Activated CD4-positive, alpha-beta T cell treated with anti-CD3 and anti-CD28 coated beads, Interleukin-2, amount 50 U/mL, for 4 hours (primary cell): ENCODE measurements around the gene CSNK1G2.

Experiments
- DNase-seq, 2 experiments: peaks; one replicate each; pipeline ENCODE4 v3.0.0-alpha.2; 2020

Gene CSNK1G2

DNA sequence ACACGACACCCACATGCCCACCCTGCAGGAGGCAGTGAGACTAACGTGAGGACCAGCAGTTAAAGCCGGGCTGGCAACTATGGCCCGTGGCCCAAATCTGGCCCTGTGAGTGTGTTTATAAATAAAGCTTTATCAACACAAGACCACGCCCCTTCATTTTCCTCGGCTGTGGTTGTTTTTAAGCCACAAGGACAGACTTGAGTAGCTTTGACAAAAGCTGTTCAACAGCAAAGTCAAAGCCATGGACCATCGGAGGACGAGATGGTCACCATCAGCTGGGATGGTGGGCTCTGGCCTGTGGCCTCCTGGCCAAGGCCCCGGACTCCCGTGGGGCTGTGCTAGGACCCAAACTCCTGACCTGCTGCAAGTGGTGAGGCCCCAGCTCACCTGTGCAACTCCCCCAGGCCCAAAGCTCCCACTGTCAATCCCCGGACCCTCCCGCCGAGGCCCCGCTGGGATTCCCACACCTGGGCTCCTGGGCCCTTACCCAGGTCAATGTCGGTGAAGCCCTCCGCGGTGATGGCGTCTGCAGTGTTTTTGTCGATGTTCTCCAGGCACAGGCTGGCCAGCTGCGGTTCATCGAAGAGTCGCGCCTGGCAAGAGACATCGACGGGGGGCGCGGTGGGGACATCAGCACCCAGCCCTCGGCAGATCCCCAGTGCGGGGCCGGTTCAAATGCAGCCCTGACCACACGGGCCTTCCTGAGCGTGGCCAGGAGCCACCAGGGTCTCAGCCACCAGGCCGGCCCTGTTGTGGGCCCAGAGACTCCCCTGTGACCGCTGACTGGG is 49.5 kb downstream of the CSNK1G2 start:
- no peak for DNase-seq

DNA sequence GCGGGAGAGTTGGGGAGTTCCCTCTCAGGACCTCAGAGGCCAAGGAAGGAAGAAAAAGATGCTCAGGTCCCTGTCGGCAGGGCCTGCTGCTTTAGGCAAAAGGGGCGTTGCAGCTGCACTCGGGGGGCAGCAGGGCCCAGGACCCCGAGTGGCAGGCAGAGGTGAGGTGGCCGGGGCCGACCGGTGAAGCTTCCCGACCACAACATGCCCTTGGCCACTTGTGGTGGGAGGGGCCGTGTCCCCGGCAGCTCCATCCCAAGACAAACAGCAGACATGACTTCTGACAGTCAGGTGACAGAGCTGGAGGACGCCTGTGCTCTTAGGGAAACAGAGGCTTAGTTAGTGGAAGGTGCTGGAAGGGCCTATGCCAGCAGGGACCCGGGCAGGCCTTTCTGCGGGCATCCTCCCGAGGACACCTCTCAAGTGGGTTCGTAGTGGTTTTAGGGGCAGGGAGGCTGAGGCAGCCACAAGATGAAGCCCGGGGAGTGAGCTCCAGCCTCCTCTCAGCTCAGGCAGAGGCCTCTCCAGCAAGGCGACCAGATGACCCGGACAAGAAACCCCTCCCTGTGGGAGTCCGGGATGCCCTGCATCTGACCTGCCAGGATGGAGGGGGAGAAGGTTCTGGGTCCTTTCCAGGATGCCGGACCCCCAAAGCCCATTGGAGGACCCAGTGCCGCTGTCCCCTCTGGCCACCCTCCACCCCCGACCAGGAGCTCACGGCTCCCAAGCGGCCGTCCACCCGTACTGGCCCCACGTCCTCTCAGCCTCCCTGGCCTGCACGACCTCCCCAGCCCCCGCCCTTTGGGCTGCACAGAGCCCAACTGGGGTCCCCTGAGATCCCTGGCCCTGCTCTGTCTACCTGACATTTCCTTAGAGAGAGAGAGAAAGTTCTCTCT is 50.3 kb downstream of the CSNK1G2 start:
- DNase-seq, result no peak

DNA sequence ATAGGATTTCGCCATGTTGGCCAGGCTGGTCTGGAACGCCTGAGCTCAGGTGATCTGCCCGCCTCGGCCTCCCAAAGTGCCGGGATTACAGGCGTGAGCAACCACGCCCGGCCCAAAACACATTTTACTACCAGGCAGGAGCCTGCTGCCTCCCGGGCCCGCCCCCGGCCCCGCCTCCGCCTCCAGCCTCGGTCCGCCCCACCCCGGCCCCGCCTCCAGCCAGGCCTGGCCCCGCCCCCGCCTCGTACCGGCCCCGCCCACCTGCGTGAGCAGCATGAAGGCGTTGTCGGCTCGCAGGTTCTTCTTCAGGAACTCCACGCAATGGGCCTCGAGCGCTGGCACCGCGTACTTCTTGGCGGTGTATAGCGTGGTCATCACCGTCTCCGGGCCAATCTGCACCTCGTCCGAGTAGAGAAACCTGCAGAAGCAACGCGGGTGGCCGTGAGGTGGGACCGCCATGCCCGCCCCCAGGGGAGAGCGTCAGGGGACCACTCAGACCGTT is 51.8 kb downstream of the CSNK1G2 start:
- DNase-seq, result no peak

DNA sequence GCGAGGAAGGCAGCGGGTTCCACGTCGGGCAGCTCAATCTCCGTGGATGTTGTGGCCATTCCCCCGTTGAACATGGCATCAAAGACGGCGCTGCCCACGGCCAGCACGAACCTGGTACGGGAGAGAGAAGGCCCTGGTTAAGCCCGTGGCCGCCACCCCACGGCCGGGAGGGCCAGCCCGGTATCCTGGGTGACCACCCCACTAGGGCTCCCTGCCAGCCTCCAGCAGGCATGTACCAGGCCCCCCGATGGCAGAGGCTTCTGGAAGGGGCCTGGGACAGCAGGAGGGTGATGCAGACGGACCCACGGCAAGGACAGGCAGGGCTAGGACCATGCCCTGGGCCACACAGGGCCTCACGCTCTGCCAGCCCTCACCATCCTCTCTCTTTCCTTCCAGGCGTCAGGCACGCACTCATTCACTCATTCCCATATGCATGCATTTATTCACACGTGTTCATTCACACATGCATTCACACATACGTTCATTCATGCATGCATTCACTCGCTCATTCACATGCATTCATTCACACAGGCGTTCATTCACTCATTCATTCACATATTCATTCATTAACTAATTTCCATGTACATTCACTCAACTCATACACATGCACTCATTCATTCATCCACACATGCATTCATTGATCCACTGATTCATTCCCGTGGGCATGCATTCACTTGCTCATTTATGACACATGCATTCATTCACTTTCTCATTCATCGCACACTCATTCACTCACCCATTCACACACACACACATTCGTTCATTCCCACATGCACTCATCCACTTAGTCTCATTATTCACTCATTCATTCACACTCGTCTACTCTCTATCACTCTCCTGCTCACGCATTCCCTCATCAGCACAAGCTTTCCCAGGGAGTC is 56.6 kb downstream of the CSNK1G2 start:
- no peak for DNase-seq

DNA sequence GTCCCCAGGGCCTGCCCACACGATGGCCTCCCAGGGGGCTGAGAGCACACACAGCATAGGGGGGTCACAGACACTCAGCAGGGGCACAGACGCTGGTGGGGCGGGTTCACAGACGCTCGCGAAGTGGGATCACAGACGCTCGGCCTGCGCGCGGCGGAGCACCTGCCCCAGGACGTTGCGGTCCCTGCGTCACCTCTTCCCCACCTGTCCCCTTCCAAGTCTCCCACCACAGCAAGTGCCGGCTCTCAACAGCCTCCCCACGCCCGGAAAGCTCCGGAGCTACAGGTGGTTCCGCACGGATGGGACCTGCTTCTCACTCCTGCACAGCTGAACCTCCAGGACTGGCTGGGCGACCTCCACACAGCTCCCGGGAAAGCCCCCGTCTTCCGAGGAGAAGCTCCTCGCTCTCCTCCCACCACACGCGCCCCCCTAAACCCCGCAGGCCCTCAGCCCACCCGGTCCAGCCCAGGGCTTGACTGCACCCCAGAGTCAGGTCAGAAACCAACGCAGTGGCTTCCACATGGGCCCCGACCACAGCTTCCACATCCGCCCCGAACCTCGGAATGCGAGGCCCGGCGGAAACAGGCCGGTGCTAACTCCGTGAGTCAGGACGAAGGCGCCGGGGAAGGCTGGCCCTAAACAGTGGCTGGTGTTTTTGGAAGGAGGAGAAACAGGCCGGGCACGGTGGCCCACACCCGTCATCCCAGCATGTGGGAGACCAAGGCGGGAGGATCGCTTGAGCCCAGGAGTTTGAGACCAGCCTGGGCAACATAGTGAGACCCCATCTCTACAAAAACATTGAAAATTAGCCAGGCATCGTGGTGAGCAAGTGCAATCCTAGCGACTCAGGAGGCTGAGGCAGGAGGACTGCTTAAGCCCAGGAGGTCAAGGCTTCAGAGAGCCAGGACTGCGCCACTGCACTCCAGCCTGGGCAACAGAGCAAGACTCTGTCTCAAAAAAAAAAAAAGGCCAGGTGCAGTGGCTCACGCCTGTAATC is 58.0 kb downstream of the CSNK1G2 start:
- no peak for DNase-seq

DNA sequence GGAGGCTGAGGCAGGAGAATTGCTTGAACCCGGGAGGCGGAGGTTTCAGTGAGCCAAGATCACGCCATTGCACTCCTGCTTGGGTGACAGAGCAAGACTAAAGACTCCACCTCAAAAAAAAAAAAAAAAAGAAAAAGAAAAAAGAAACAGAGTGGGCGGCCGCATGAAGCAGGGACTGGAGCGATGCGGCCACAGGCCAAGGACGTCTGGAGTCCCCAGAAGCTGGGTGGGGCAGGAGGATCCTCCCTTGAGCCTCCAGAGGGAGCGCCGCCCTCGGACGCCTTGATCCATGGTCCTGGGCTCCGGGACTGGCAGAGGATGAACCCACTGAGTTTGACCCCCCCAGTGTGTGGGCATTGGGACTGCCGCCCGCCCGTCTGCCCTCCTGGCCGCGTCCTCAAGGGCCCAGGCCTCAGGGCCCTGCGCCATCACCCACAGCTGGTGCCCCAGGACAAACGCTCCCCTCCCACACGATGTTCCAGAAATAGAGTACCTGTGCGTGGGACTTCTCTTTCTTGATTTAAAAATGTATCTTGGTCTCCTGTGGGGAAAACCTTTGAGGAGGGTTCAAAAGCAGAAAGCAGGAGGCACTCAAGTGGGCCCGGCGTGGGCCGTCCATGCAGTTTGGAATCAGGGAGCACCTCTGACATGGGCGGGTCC is 59.0 kb downstream of the CSNK1G2 start:
- no peak for DNase-seq

DNA sequence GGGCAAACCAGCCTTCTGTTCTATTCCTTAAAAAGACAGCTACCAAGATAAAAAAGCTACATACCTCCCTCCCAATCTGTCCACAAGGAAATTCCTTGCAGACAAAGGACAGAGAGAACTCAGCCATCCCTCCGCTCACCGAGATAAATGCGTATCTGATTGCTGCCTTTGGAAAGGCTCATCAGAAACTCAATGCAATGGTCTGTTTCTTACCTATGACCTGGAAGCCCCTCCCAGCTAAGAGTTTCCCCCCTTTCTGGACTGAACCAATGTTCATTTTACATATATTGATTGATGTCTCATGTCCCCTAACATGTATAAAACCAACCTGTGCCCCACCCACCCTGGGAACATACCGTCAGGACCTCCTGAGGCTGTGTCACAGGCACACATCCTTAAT is 62.9 kb downstream of the CSNK1G2 start:
- DNase-seq, result no peak

DNA sequence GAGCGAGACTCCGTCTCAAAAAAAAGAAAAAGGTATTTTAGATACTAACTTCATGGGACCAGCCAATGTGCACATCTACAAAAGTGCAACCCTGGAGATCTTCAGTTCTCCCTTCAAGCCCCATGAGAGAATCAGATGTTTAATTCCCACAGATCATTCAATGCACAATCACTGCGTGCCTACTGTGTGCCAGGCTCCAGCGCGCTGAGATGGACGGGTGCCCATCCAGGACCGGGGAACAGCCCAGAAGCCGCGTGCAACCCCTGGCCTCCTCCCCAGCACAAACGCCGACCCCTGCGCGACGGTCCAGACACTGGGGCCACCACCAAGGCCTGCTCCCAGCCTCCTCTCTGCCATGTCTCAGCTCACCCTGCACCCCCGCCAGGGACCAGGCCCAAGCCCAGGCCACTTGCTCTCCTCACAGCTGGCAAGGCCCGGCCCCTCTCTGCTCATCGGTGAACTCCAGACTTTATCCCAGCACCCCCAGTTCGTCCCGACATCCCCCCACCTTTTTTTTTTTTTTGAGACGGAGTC is 69.2 kb downstream of the CSNK1G2 start:
- DNase-seq, result no peak

DNA sequence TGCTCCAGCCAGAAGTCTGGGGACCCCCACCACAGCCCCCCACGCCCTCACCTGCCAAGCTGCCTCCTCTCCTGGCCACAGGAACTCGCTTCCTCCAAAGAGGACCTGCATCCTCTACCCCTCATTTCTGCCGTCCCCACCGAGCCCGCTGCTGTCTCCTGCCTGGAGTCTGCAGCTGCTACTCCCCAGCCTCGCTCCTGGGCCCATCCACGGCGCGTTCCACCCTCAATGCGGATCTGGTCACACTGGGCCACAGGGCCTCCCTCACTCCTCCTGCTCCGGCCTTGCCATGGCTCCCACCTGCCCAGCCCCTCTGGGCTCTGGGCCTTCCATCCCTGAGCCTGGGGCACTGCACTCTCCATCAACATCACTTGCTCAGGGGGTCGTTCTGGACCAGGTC is 70.2 kb downstream of the CSNK1G2 start:
- DNase-seq, result no peak

DNA sequence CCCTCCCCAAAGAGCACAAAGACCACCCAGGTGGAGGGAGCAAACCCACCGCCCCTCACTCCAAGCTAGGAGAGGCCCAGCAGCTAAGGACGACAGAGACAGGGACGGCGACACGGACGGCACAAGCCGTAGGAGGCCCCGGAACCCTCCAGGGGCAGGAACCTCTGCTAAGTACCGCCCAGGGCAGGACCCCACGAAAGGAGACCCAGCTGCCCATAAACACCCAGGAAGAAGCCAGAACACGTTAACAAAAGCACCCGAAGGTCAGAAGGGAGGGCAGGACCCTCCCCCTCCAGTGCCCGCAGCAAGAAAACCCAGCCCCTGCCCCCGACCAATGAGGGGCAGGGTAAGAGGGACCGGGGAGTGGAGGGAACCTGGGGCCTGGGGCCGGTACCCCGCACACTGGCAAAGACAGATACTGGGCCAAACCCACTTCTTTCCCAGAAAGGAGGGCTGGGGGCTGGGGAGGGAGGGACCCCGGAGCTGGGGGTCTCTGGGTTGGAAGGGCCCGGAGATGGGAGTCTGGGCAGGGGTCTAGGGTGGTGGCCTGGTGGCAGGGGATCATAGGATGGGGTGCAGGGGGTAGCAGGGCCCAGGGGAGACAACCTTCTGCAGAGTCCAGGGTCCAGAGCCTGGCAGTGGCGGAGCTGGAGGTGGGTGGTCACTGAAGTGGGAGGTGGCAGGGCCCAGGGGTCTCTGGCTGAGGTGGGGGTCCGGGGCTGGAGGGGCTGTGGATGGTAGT is 72.1 kb downstream of the CSNK1G2 start:
- DNase-seq, result no peak

DNA sequence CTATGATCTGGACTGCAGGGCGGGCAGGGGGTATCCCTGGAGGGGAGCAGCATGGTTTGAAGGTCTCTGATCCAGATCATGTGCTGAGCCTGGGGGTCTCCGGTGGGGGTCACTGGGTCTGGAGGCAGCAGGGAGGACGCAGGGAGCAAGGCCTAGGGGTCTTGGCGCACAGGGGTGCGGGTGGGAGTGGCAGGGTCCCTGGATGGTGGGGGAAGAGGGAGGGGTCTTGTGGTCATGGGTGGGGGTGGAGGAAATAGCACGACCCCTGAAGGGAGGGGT is 72.7 kb downstream of the CSNK1G2 start:
- DNase-seq, result no peak

DNA sequence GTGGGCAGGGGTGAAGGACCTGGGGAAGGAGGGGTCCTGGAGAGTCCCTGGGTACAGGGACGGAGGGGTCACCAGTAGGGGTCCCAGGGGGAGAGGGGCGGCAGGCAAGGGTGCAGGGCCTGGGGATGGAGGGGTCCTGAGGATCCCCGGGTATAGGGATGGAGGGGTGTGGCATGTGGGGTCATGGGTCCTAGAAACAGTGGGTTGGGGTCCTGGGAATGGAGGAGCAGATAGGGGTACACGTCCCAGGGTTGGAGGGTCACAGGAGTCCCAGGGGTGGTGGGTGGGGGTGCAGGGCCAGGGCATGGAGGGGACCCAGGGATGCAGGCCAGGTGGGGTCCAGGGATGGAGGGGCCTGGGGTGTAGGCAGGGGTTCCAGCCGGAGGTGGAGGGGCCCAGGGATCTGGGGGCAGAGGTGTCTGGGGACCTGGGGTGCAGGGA is 73.2 kb downstream of the CSNK1G2 start:
- DNase-seq, result no peak

DNA sequence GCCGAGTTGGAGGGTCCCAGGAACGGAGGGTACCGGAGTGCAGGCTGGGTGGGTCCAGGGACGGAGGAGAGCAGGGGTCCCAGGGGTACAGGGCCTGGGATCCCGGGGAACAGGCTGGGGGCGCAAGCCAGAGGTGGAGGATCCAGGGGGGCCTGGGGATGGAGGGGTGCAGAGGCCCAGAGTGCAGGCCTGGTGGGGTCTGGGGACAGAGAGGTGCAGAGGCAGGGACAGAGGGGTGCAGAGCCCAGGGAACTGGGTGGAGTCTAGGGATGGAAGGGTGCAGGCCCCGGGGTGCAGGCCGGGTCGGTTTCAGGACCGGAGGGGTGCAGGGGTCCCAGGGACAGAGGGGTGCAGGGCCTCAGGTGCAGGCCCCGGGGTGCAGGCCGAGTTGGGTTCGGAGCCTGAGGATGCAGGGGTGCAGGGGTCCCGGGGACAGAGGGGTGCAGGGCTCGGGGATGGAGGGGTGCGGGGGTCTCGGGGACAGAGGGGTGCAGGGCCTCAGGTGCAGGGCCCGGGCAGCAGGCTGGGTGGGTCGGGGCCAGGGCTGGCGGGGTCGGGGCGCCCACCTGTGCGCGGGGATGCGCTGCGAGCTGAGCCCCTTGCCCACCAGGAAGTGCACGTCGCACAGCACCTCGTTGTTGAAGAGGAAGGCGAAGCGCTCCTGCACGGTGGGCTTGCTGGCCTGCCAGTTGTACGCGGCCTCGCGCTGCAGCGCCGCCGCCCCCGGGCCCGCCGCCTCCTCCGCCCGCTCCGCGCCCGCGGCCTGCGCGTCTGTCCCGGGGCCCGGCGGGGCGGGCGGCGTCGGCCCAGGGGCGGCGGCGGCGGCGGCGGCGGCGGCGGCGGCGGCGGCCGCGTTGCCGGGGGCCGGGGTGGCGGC is 74.0 kb downstream of the CSNK1G2 start:
- no peak for DNase-seq

DNA sequence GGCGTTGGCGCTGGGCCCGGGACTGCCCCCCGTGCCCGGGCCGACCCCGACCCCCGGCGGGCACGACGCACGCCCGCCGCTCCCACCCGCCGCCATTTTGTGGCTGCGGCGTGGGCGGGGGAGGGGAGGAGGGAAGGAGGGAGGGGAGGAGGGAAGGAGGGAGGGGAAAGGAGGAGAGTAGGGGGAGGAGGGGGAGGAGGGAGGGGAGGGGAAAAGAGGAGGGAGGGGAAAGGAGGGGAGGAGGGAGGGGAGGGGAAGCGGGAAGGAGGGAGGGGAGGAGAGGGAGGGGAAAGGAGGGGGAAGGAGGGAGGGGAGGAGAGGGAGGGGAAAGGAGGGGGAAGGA is 74.6 kb downstream of the CSNK1G2 start, which contains the start of gene BTBD2:
TSS of gene BTBD2 (minus strand) at position 107 of the 343 bp plus-strand sequence. CDS start at position 96, 11 bp downstream.
- DNase-seq, result peak; percentile 62 to 65

DNA sequence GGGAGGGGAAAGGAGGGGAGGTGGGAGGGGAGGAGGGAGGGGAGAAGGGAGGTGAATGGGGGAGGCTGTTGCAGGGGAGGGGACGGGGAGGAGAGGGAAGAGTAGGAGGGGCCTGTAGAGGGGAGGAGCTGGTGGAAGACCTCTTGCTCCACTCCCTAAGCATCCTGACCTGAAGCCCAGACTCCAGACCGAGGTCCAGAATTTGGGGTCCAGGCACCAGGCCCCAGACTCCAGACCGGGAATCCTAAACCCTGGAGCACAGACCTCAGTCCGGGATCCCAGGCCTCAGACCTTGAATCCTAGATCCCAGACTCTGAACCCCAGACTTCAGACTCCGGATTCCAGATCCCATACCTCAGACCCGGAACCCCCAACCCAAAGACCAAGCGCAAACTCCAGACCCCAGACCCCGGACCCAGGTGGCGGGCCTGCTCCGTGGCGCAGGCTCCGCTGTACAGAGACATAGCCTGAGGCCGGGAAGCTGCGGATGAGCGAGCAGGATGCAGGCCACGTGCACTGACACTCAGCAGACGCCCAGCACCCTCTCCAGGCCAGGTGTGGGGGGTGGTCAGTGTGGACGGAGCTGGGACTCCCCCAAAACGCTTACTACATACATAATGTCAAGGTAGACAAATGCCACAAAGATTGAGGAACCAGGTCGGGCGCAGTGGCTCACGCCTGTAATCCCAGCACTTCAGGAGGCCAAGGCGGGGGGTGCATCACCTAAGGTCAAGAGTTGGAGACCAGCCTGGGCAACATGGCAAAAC is 75.3 kb downstream of the CSNK1G2 start:
- peak; percentile 55 to 56 for DNase-seq

DNA sequence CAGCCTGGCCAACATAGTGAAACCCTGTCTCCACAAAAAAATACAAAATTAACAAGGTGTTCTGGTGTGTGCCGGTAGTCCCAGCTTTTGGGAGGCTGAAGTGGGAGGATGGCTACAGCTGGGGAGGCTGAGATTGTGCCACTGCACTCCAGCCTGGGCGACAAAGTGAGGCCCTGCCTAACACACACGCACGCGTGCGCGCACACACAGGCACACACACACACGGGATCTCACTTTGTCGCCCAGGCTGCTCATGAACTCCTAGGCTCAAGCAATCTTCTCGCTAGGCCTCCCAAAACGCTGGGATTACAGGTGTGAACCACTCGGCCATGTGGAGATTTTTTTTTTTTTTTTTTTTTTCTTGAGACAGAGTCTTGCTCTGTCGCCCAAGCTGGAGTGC is 77.8 kb downstream of the CSNK1G2 start:
- no peak for DNase-seq

DNA sequence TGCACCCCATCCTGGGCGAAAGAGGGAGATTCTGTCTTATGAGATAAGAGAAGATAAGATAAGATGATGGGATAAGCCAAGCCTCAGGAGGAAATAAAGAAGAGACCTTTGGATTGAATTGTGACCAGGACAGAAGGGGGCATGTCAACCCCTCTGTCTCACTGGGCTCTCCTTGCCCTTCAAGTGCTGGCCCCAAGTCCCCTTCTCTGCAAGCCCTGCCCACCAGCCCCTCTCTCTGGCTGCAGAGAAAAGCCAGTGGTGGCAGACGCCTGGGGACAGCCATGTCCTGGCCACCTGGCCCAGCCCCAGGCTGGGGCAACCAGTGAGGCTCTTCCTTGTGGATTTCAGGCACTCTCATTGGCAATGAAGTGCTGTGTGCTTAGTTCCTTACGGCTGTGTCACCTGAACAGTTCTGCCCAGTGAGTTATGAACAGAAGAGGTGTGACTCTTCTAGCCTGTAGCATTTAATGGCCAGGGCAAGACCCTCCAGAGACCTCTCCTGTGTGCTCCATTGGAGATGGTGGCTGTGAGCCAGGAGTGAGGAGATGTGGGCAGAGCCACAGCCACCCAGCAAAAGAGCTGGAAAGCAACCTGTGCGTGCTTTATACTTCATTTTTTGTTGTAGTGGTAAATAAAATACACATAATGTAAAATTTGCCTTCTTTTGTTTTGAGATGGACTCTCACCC is 80.6 kb downstream of the CSNK1G2 start:
- no peak for DNase-seq

DNA sequence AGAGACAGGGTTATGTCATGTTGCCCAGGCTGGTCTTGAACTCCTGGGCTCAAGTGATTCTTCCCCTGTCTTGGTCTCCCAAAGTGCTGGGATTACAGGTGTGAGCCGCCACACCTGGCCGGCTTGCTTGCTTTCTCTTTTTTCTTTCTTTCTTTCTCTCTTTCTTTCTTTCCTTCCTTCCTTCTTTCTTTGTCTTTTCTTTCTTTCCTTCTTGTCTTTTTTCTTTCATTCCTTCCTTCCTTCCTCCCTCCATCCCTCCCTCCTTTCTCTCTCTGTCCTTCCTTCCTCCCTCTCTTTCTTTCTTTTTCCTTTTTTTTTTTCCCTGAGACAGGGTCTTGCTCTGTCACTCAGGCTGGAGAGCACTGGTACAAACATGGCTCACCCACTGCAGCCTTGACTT is 81.3 kb downstream of the CSNK1G2 start:
- DNase-seq, result no peak
